Renal cortex interstitium (tissue), 11 donors: Measurements from ENCODE around the gene FHOD3. TPM values are rescaled to one million over a fixed set of nuclear protein-coding genes. Genes with fewer than 3 reads are reported as not detected.
"Not testable (repeated sequence)": the region's sequence is repeated elsewhere in the genome, so short reads cannot be mapped to it uniquely, and the experiment has no call there.

ENCODE experiments used
- DNase-seq, 11 donors: peaks; one replicate each; pipeline ENCODE4 v3.0.0-alpha.2; 2013; ENCODE audit warnings: low read depth in 9 of 11, low spot score in 4 of 11; ENCODE audit errors: extremely low read depth in 1 of 11
- polyA plus RNA-seq, 3 donors: library from polyadenylated mRNA; unstranded; fragments of 120-200 nt; gene quantifications; one replicate each; pipeline ENCODE4 v1.2.1, GENCODE V29; 2013; ENCODE audit not compliant: insufficient read length in 3 of 3

Gene FHOD3
- polyA plus RNA-seq, 3 donors, result 35.3 to 48.8 (median 40.1) TPM

DNA sequence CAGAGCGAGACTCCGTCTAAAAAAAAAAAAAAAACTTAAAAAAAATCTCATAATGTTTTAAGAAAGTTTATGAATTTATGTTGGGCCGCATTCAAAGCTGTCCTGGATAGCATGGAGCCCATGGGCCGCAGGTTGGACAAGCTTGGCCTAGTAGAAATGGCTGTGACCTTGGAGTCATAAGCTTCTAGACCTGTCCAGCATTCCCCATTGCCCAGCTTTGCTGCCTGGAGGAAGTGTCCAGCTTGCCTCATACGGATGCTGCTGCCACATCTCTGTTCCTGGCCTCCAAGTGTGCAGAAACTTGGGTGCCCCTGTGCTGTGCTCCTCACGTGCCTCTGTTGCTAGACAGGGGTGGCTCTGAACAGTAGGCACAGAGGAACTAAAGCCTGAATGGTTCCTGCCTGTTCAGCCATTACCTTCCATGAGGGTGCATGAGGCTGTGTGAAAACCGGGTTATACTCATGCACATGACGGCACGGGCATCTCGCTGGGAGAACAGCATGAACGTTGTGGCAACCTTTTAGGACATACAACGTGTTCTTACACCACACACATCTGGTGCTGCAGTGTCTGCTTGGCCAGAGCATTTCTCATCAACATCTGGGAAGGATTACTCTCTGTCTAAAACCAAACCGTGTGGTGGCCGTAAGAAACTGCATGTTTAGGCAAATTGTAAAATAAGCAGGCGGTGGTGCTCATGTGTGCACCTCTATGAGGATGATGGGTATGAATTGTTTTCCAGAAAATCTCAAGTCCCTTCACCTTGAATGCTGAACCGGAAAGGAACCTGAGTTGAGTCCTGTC lies 38.2 kb downstream of the FHOD3 start:
- DNase-seq, result no peak

DNA sequence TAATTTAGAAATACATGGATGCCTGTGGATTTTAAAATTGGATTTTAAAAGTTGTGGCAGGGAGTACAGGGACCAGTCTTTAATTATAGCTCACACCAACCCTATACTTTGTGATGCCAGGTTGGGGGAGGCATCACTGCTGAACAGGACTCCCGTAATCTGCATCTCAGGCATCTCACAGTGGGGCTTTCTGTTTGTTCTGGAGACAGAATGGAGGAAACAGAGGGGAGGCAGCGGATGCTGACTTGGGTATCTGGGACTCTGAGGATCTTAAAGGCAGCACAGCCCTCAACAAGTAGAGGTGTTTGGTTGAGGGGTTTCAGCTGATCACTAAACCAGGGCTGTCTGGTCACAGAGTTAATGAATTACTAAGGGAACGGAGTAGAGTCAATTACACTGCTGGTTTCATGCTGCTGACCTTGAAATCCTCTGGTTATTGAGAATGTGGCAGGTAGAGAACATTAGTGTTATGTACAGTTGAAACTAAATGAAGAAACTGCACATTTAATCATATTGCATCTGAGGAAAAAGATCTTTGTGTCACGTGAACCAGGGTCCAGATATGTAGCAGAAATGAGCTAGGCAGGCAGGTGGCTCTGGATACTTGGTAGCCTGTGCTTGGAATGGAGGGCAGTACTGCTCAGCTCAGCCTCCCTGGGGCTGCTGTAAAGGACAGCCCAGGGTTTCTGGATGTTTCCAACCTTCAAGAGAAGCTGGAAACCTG lies 40.3 kb downstream of the FHOD3 start:
- peak in 2 of 11 donors; percentile 42 to 72 for DNase-seq

DNA sequence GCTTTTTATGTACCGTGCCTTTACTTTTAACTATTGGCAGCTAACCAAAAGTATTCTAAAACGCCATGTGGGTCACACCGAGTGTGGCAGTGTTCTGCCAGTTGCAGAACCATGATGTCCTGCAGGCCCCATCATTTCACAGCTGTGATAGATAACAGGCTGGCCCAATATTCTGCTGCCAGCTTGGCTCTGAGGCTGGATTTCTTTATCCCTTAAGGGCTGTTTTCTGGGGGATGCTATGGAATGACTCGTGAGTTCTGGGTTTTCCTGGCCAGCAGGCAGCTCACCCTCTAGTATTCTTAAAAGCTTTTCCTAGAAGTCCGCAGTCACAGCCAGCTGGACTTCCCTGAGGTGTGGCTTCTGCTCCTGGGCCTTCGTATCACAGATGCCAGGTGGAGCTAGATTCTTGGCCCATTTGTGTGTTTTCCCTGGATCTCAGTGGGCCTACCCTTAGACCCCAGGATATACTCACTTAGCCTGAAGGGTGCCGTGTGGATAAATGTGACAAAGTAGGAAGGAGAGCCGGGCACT lies 41.0 kb downstream of the FHOD3 start:
- DNase-seq, result no peak

DNA sequence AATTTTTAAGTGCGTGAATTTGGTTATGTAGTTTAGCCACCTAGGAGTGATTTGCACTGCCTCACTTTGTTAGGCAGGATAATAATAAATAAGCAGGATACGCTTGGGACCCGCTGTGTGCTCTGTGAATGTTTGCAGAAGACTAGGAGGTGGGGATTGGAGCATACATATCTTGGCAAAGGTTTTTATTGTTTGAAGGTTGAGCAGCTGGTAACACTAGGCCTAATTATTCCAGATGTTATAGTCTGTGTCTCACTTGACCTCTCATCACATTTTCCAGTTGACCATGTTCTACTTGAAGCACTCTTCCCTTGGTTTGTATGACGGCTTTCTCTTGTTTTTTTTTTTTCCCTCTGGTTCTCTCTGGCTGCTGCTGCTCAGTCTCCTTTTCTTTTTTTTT lies 42.7 kb downstream of the FHOD3 start:
- DNase-seq, result no peak

DNA sequence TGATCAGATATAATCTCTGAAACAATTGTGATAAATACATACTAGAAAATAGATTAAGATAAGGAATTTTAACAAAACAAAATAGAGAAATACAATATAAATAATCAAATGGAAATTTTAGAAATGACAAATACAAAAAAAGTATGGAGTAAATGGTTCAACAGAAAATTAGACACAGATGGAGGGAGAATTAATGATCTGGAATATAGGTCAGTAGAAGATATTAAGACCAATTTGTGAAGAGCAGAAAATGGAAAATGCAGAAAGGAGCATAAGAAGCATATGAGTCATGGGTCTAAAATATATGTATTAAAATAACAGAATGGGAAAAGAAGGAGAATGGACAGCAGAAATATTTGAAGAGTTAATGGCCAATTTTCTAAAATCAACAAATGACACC lies 44.4 kb downstream of the FHOD3 start:
- no peak for DNase-seq

DNA sequence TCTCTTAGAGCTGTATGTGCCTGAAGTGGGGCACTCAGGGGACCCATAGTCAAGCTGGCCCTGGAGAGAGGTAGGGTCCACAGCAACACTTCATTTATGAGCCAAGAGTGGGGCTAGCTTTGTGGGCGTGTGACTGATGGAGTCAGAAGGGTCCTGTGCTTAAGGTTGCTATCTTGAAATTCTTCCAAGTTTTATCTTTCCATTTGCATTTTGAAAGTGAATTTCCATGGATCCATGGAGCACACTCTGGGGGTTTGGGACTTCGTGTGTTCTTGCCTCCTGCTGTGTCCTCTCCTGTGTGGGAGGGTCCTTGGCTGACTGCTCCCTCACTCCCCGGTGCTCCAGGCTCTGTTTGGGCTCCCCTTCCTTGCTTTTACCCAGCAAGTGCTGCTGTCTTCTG lies 50.8 kb downstream of the FHOD3 start:
- DNase-seq, result no peak

DNA sequence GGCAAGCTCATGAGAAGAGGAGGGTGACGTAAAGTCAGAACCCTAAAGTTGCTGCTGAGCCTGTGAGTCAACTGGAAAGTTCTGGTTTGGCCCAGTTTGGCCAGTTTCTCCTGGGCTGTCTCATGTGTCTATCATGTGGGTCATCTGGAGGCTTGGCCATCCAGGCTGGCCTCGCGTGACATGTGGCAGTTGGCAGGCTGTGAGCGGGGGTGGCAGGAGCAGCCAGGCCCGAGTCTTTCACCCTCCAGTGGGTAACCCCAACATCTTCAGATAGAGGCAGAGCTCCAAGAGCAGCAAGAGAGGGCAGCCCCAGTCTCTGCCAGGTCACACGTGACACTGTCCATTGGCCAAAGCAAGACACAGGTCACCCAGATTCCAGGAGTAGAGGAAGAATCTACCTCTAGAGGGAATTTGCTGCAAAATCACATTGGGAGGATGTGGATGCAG lies 51.5 kb downstream of the FHOD3 start:
- no peak for DNase-seq

DNA sequence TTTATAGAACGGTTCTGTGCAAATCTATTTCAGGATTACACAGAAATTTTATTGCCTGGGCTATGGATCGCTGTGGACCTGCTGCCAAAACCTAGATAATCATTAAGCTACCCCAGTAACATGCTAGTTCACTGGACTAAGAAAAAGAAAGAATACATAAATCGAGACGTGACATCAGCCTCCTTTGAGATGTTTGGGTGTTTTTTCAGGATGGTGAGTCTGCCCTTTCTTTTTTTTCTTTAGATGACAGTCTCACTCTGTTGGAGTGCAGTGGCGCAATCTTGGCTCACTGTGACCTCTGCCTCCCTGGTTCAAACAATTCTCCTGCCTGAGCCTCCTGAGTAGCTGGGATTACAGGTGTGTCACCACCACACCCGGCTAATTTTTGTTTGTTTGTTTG lies 52.0 kb downstream of the FHOD3 start:
- peak in 2 of 11 donors; percentile 38 to 43 for DNase-seq

DNA sequence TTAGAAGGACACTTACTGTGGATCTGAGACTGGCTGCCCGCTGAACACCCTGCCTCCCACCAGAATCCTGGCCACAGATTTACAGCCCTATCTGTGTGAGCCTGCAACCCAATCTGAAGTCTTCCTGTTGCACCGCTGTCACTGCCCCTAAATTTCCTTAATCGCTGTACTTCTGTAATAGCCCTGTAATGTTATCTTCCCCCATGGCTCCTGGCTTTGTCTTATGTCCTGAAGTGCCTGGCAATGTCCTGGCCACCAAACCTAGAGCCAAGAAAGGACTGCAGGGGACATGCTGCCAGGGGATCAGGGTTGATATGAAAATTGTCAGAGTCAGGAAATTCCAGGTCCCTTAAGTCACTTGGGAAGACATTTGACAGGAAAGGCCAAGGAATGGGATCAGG lies 52.7 kb downstream of the FHOD3 start:
- DNase-seq, result peak in 4 of 11 donors; percentile 51 to 63 (median 56)

DNA sequence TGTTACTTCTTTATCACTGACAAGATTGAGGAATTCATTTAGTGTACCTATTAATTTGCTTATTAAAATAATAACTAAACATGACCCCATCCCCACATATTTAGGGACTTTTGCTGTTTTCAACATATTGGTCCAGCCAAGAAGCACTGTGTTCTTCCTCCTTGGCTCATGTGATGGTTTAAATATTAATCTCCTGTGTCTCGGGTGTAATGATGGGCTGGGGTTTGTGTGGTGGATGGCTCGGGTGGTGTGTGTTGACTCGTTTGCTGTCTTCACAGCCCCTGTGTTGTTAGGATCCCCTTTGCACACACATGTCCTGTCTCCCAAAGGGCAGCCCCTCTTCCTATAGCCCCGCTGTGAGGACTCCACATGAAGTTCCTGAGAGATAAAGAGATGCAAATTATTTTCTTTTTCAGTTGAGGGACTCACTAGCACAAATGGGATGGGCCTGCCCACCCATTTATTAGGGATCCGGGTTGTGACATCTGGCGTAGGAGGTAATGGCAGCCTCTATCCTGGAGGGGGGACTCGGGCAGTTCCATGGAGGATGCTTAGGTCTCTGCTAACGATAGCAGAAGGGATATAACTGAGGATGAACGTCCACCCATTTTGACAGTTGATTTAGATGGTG lies 53.4 kb downstream of the FHOD3 start:
- no peak for DNase-seq

DNA sequence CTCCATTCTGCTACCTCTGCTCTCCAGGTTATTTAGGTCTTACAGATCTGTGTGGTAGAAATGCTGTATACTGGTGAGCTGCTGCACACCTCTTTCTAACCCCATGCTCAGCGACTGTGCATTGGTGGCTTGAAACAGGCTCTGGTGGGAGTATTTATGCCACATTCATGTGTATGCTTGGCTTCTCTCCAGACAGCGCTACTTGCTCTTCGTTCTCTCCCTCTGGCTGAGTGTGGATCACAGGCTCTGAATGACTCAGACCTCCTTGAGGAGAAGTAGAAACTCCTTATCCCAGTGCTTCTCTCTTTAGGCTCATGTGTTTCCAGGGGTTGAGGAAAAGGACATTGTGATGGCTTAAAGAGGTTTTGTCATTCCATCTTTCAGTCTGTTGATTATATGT lies 54.9 kb downstream of the FHOD3 start:
- DNase-seq, result peak in 3 of 11 donors; percentile 26 to 64 (median 55)

DNA sequence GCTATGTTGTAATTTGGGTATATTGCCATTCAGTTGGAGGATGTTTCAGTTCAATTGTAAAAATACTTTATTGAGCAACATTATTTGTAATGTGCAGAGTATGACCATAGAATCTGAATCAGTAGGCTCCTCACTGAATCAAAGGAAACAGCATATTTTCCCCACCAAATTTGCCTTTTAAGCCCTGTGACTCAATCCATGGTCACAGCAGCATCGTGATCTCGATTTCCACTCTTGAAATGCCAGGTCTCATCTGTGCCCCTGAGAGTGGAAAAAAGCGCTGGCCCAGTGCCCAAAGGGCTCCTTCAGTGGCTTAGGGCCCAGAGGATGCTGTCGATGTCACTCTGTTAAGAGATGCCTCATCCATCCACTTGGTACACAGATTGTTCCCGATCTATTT lies 57.5 kb downstream of the FHOD3 start:
- DNase-seq, result no peak

DNA sequence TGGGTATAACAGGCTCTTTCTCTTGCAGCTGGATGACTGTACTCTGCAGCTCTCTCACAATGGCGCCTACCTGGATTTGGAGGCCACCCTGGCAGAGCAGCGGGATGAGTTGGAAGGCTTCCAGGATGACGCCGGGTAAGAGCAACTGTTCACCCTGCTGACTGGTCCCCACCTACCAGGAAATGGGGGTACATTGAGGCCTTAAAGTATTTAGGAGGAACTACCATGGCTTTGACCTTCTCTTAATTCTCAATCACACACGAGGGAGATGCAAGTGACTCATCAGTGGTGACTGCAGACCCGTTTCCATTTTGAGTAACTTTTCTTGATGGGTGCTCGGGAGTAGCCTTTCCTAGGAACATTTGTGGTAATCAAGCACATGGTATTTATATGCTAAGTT lies 58.0 kb downstream of the FHOD3 start:
- DNase-seq, result no peak

DNA sequence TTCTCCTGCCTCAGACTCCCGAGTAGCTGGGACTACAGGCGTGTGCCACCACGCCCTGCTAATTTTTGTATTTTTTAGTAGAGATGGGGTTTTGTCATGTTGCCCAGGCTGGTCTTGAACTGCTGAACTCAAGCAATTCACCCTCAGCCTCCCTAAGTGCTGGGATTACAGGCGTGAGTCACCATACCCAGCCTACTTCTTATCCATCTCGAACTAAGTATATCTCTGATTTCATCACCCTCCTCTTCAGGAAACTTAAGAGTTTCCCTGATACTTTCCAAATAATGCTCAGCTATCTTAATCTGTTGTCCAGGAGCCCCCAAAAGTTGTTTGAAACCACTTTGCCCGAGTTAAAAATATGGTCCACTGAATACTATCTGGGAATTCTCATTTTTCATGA lies 59.2 kb downstream of the FHOD3 start:
- DNase-seq, result not testable (repeated sequence)

DNA sequence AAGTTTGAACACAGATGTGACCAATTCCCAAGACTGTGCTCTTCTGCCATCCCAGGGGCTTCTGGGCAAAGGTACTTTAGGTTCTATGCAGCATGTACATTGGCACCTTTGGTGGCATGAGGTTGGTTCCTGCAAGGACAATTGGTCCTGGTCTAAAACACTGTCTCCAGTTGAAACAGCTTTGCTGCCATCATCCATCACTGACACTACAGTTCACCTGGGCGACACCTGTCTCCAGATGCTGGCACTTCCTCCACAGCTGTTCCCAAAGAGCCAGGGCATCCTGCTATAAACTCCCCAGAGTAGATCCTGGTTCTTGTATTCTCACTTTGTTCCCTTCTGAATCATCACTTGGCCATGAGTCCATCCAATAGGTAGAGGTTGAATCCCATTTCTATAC lies 60.6 kb downstream of the FHOD3 start:
- DNase-seq, result no peak

DNA sequence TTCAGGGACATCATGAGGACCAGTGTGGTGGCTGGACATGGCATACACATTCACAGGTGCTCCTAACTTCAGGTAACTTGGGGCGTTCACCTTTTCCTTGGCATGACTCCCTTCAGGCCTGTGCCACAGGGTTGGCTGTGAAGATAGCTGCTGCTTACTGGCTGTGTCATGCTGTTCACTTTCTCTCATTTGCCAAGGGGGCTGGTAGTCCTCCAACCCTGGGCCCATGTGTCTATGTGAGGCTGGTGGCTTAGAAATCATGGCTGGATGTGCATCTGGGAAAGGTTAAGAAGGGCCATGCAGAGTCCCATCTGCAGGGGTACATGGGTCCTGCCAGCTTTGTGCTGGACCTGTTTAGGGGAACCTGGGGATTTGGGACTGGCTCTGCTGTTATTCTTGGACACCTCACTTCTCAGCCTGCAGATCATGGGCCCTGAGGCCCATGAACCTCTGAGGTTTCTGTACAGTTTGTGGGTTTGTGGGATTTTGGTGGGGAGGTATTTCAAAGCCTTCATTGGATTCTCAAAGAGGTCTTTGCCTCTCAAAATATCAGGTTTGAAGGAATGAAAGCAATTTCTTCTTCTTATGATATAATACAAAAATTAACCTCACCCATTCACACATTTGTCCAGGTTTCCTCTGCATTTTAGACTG lies 62.9 kb downstream of the FHOD3 start:
- DNase-seq, result no peak

DNA sequence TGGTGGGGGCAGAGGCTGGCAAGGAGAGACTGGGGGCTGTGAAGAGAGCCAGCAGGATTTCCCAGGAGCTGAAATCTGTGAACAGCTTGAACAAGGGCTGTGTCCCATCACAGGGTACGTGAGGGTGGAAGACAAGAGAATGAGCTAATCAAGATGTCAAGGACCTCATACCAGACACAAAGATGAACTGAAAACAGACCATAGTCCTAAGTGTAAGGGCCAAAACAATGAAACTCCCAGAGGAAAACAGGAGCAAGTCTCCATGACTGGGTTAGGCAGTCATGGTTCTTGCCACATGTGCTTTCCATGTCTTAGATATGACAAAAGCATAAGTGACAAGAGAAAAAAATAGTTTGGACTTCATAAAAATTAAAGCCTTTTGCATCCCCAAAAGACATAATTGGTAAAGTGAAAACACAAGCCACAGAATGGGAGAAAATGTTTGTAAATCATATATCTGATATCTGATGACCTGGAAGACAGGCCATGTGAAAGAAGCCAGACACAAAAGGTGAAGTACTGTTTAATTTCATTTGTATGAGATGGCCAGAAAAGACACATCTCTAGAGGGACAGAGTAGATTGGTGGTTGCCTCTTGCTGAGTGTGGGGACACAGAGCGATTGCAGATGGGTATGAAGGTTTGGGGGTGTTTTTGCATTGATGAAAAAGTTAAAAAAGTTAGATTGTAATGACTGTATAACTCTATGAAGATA lies 67.6 kb downstream of the FHOD3 start:
- DNase-seq, result no peak

DNA sequence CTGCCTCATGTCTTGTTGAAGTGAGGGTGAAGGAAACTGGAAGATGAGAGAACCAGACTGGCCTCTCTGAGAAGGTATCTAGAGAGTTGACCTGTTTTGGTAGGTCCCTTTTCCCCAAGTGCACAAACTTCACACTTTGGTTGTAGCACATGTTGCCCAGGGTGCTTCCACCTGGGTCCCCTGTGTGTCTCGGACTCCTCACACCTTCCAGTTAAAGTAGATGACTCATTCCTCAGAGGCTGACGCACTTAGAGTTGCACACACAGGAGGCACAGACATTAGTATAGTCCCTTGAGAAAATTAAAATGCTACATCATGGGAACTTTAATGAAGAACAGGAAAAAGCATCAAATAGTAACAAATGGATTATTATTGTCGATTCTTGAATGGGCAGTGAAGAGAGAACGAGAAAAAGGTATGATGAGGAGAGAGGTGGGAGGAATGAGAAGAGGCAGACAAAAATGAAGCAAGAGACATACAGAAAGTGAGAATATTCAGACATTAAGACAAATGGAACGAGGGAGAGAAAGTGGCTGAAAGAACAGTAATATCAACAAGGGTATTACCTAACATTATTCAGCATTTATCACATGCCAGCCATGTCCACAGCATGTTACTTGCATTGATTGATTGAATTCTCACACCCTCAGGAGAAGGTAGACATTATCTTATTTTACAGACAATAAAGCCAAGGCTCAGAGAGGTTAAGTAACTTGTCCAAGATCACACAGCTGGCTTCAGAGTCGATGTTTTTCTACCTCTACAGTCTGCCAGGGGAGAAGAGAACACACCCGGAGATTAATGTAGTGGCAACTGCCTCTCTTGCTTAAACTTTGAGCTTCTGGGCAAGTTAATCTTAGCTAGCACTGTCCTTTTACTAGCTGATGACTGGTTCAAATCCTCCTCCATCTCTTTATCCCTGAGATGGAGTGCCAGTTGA lies 68.6 kb downstream of the FHOD3 start:
- no peak for DNase-seq
